ENCODE data around the gene SWSAP1. TPM values are rescaled to one million over a fixed set of nuclear protein-coding genes. Genes with fewer than 3 reads are reported as not detected.
"Not testable (repeated sequence)": the region's sequence is repeated elsewhere in the genome, so short reads cannot be mapped to it uniquely, and the experiment has no call there.

The SWSAP1 gene
- total and polyA plus RNA-seq, 2 of the 4 experiments (the other 2 are of a cell fraction) = 0.36 to 1.6 TPM

GRCh38 chr19:11406703-11407236 is 32.3 kb downstream of the SWSAP1 start:
- H3K14ac ChIP-seq (replicated peaks; ENCODE audit: low read depth, low read length); H3K4me3 ChIP-seq (ENCODE audit: insufficient read depth, low read depth, low read length); ATAC-seq (ENCODE audit: low read depth); dilution Hi-C loops (cut with HindIII; ENCODE audit: low sequenced_read_pairs, unreplicated experiment); H3K9me1 ChIP-seq (ENCODE audit: insufficient read depth, low read length); H2BK20ac ChIP-seq (ENCODE audit: low read depth, low read length); POLR2A ChIA-PET (ENCODE audit: unreplicated experiment); H2BK15ac ChIP-seq (ENCODE audit: low read depth, low read length); H3K4me1 ChIP-seq (ENCODE audit: control insufficient read depth, insufficient read depth, low read length); H3K36me3 ChIP-seq (ENCODE audit: control insufficient read depth, insufficient read depth, low read length); BruUV-seq (replicated peaks); H2AK5ac ChIP-seq (ENCODE audit: low read depth, low read length); intact Hi-C loops (cut with micrococcal nuclease); H3K9ac ChIP-seq (ENCODE audit: low read depth, low read length); H3K27me3 ChIP-seq (ENCODE audit: control insufficient read depth, insufficient read depth, low read length); DNase-seq; H4K20me1 ChIP-seq (ENCODE audit: insufficient read depth, low read length); H4K5ac ChIP-seq (ENCODE audit: low read depth, low read length); H3K4me2 ChIP-seq (ENCODE audit: low read depth, low read length); H3K79me1 ChIP-seq (ENCODE audit: low read depth in 1 of 2, low read length in 2 of 2); H2BK120ac ChIP-seq (ENCODE audit: low read depth, low read length); H4K8ac ChIP-seq (ENCODE audit: low read depth in 2 of 2, low read length in 2 of 2); in situ Hi-C loops (cut with MboI; ENCODE audit: low sequenced_read_pairs); H2BK5ac ChIP-seq (ENCODE audit: low read depth, low read length, poor library complexity, severe bottlenecking); H3K18ac ChIP-seq (ENCODE audit: low read depth, low read length); H3K9me3 ChIP-seq (ENCODE audit: control insufficient read depth, insufficient read depth, low read length); H3K4ac ChIP-seq (ENCODE audit: low read depth, low read length); H3K56ac ChIP-seq (ENCODE audit: extremely low read depth, insufficient read depth, low read length); H3K27ac ChIP-seq (ENCODE audit: insufficient read depth, low read length); H3K23ac ChIP-seq (ENCODE audit: low read depth, low read length); H2AK9ac ChIP-seq (replicated peaks; ENCODE audit: low read depth, low read length, poor library complexity); H4K91ac ChIP-seq (ENCODE audit: insufficient read depth, low read depth, low read length): not testable (repeated sequence)
- 83% methylated on average over 3 of the region's 12 CpGs; no CpG with 5 or more reads in 1 of the 2 experiments for WGBS, 2 experiments (ENCODE audit: extremely low coverage in 2 of 2, insufficient read length in 1 of 2)
- CTCF ChIA-PET = interaction anchor here (0.9 kb wide), 1 partner anchor 25 kb away, joined by 4 read pairs; no protein-coding TSS in a partner anchor
- peak overlapping the region; percentile 65 for H2AFZ ChIP-seq (replicated peaks; ENCODE audit: low read length, poor library complexity)

Measured in IMR-90 (cell line).